ENCODE results near the gene HEMK1. TPM values are rescaled to one million over a fixed set of nuclear protein-coding genes. Genes with fewer than 3 reads are reported as not detected.

The HEMK1 gene
- total RNA-seq, 1 experiment from 2014 or later, result 12.5 TPM

DNA sequence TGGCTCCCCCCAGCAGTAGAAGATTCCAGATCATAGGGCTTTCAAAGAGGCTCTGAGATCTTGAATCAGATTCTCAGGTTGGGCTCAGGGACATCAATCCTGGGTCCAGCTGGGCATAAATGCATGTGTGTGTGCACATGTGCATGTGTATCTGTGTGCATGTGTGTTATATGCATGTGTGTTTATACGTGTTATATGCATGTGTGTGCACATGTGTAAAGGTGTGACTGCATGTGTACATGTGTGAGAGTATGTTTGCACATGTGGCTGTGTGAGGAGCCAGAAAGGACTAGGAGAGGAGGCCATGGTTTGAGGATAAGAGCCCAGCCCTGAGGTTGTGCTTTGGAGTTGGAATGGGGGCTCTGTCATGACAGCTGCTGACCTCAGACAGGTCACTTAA lies 45.9 kb downstream of the HEMK1 start:
- no peak overlapping the region for H2AK5ac ChIP-seq (ENCODE audit: insufficient read length, low read length)
- Mint-ChIP-seq H3K36me3 (ENCODE audit: insufficient read depth in 1 of 3, low read depth in 3 of 3) (peaks cover 0 to under 1% (median 0%) of the 10 kb centered on the region in 3 experiments; a peak in 4 of 7 replicates), H3K4me3 (peak overlapping the region in 1 of 2 experiments; percentile 82; a peak in 1 of 5 replicates), H3K4me1 (peaks cover 27 to 31% of the 10 kb centered on the region in 2 experiments), H3K27ac (no peak overlapping the region), H3K27me3 (ENCODE audit: low read depth) (peaks cover 43% of the 10 kb centered on the region), H3K9me3 (no peaks in the 10 kb centered on the region)
- no peak overlapping the region for H3K56ac ChIP-seq (ENCODE audit: insufficient read length, low read depth, low read length)
- no peak overlapping the region for H2BK12ac ChIP-seq (ENCODE audit: insufficient read length, low read depth, low read length)
- WGBS (ENCODE audit: extremely low coverage, insufficient read length, low lambda C conversion rate), result no CpG with 5 or more reads among the region's 1 CpG
- no peak overlapping the region for H3K18ac ChIP-seq (ENCODE audit: insufficient read length, low read depth, low read length)
- no peak overlapping the region for H3K23ac ChIP-seq (ENCODE audit: insufficient read length, low read depth, low read length)
- H2BK15ac ChIP-seq (ENCODE audit: low read depth, low read length), result no peak overlapping the region
- no peak overlapping the region for H3K4me2 ChIP-seq (ENCODE audit: insufficient read depth, insufficient read length, low read length)
- H3K23me2 ChIP-seq (ENCODE audit: insufficient read length, low read depth, low read length, poor library complexity, severe bottlenecking), result peaks cover 29% of the 10 kb centered on the region
- H2BK20ac ChIP-seq (ENCODE audit: low read depth, low read length, poor library complexity, severe bottlenecking), result no peak overlapping the region
- H3K14ac ChIP-seq (ENCODE audit: insufficient read depth, low read length), result no peak overlapping the region
- H4K5ac ChIP-seq (ENCODE audit: insufficient read length, low read depth, low read length), result no peak overlapping the region
- no peaks in the 10 kb centered on the region for H3K79me2 ChIP-seq (ENCODE audit: insufficient read depth, low read length)
- H3T11ph ChIP-seq (ENCODE audit: low read length), result no peak overlapping the region
- no peak overlapping the region for H3K9ac ChIP-seq (ENCODE audit: extremely low read depth, insufficient read length, low read length)
- H4K20me1 ChIP-seq (ENCODE audit: control insufficient read depth, insufficient read depth, insufficient read length), result no peaks in the 10 kb centered on the region
- no peak overlapping the region for H2BK5ac ChIP-seq (ENCODE audit: insufficient read length, low read length)
- TF ChIP-seq, protein P1, sequence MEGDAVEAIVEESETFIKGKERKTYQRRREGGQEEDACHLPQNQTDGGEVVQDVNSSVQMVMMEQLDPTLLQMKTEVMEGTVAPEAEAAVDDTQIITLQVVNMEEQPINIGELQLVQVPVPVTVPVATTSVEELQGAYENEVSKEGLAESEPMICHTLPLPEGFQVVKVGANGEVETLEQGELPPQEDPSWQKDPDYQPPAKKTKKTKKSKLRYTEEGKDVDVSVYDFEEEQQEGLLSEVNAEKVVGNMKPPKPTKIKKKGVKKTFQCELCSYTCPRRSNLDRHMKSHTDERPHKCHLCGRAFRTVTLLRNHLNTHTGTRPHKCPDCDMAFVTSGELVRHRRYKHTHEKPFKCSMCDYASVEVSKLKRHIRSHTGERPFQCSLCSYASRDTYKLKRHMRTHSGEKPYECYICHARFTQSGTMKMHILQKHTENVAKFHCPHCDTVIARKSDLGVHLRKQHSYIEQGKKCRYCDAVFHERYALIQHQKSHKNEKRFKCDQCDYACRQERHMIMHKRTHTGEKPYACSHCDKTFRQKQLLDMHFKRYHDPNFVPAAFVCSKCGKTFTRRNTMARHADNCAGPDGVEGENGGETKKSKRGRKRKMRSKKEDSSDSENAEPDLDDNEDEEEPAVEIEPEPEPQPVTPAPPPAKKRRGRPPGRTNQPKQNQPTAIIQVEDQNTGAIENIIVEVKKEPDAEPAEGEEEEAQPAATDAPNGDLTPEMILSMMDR (conservative IDR thresholded peaks at IDR 0.05), result no peak
- H4K91ac ChIP-seq (ENCODE audit: insufficient read length, low read depth, low read length), result no peak overlapping the region
- no peak overlapping the region for H3K4ac ChIP-seq (ENCODE audit: low read depth, low read length)
- no peak for DNase-seq
- no peak overlapping the region for H2BK120ac ChIP-seq (ENCODE audit: low read depth, low read length, poor library complexity, severe bottlenecking)
- H3K4me1 ChIP-seq (ENCODE audit: insufficient read depth, low read length), result 0 out of 2 replicates have a peak, but pooled peaks cover 3% of the 10 kb centered on the region
- H3K9me3 ChIP-seq (ENCODE audit: control insufficient read depth, low read depth, low read length), result no peaks in the 10 kb centered on the region
- no peak overlapping the region for H2AFZ ChIP-seq (ENCODE audit: low read length)
- H4K8ac ChIP-seq (replicated peaks; ENCODE audit: insufficient read length, low read depth, low read length), result no peak overlapping the region
- no peaks in the 10 kb centered on the region for H3K79me1 ChIP-seq (ENCODE audit: insufficient read depth, low read depth, low read length, poor library complexity, severe bottlenecking)
- no peak overlapping the region for H3K27ac ChIP-seq (ENCODE audit: insufficient read length, low read depth, low read length)
- peaks cover 8% of the 10 kb centered on the region; the same call in 1 of the 2 replicates for H3K27me3 ChIP-seq (ENCODE audit: insufficient read depth, low read length)

Measured in H9 (cell line).